Activated gamma-delta T cell treated with anti-CD3 and anti-CD28 coated beads, Interleukin-2, amount 50 U/mL, for 16 hours (primary cell): ENCODE measurements around the gene CCDC78.

Experiments used
- DNase-seq: peaks from one replicate; pipeline ENCODE4 v3.0.0-alpha.2; 2020; ENCODE audit warnings: low read depth

CCDC78 gene

DNA sequence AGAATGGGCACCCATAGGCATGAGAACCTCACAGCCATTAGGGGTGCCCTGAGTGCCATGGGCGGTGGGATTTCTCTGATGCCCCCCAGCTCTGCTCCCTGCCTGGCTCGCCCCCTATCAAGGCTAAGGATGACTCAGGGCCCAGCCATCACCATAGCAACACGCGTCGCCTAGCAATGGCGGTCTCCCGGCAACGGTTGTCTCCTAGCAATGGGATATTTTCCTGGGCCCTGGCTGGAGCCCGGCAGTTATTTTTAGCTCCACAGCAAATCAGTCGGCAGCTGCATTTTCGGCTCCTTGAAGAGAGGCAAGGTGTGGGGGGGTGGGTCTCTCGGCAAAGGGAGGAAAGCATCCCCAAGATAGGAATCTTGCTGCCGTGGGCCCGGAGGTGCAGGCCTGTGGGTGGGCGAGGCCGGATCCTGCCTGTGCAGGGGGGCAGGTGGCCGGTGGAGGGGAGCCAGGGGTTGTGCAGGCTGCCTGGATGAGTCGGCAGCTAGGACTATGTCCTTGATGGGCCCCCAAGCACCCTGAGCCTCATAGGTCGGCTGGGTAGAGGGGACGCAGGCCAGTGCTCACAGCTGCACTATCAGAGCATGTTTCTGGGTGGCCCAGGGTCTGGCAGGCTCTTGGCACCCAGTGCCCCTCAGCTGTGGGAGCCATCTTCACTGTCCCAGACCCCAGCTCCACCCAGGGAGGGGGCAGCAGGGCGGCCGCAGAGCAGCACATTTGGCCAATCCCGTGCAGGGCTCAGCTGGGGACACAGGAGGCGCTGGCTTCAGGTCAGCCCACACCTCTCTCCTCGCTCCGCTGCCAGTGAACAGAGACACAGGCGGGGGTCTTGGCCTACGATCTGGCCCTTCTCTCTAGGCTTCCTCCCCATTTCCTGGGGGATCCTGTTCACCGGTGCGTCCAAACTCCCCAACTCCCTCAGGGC is 16.4 kb downstream of the CCDC78 start:
- DNase-seq: no peak

DNA sequence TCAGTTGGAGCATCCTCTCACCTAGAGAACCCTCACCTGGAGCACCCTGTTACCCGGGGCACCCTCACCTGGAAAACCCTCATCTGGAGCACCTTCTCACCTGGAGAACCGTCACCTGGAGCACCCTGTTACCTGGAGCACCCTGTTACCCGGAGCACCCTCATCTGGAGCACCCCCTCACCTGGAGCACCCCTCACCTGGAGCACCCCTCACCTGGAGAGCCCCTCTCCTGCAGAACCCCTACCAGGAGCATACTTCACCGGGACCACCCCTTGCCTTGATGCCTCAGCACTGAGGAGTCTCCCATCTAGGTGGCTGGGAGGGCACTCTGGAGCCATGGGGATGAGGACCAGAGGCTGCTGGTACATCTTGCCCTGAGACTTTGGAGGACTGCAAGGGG is 17.3 kb downstream of the CCDC78 start:
- no peak for DNase-seq

DNA sequence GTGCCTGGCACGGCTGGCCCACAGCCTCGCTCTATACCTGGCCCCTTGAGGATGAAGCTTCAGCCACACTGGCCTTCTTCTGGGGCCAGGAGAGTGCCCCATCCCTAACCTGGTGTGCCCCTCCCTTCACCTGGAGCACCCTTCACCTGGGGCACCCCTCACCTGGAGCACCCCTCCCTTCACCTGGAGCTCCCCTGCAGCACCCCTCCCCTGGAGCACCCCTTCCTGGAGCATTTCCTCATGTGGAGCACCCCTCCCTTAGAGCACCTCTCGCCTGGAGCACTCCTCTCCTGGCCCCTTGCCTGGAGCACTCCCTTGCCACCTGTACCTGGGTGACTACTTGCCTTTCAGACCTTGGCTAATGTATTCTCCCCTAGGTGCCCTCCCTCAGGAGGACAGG is 18.2 kb downstream of the CCDC78 start:
- no peak for DNase-seq

DNA sequence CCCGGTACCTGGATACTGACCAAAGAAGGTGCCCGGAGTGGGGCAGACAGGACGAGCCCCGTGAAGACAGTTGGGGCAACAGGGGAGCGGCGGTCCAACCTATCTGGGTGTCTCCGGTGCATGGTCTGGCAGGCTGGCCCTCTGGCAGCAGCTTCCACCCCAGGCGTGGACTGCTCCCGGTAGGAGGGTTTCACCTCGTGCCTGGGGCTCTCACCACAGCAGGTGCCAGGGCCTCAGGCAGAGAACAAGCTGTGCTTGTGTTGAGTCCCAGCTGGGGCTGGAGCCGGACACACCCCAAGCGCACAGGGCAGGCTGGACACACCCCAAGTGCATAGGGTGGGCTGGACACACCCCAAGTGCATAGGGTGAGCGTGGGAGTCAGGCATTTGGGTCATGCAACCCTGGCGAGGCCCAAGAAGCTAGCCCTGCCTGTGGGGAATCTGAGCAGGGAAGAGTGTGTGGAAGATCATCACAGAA is 19.1 kb downstream of the CCDC78 start:
- no peak for DNase-seq

DNA sequence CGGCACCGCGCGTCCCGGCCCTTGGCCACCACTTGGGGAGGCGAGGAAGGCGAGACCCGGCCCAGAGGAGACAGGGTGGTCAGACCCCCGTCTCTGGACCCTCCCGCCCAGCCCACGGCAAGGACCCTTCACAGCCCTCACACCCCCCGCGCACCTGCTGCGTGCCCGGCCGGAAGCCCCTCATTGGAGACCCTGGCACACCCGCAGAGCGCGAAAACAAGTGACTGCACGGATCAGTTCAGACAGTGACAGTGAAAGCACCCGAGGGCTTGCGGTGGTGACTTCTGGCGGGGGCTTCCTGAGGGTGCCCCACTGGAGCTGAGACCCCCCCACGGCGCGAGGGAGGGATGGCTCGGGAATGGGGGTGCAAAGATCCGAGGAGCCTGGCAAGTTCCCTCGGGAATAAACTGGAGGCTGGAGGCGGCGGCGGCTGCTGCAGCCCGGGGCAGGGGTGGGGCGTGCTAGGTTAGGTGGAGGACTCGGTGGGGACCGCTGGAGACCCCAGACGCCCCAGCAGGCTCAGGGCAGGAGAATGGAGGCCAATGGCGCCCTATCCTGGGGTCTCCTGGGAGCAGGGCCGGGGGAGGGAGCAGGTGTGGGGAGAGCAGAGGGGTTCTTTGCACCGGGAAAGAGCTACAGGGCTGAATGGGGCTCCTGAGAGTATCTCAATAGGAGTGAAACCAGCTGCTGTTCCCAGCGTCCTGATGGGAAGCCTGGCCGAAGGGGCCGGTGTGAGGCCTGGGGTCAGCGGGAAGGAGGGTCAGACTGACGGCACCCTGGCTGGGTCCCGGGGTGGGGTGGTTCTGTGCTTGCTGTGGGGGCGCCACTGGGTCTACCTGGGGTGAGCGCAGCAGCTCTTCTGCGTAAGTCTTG is 19.8 kb downstream of the CCDC78 start:
- no peak for DNase-seq

DNA sequence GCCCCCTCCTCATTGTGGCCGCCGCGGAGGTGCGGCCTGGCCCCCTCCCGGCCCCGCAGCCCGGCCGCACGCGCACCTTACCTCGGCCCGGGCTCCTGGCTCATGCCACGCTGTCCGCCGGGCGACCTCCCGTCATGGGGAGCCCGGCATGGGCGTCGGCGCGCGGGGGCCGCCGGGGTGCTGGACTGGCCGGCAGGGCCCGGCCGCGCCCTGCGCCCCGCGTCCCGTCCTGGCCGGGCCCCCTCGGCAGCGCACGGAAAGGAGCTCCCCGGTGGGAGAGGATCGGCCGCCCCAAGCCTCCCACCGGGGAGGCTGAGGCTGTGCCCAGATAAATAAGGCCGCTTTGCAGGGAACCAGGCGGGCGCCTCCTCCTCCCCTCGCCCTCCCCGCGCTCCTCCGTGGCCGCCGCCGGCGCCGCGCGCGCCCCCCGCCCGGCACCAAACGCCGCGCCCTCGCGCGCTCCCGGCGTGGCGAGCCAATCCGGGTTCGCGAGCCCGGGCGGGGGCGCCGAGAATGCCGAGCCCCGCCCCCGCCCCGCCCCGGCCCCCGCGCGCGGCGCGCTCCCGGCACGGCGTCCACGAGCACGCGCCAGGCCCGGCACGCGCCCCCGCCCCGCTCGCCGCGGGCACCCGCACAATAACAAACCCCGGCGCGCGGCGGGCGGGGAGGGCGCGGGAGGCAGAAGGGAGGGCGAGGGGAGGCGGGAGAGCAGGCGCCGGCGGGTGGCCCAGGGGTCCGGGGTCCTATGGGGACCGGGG is 20.6 kb downstream of the CCDC78 start, which contains the start of gene FBXL16:
Gene FBXL16 (minus strand): TSS at position 371 of the 758 bp plus-strand sequence. CDS start 8,396 bp downstream, outside the sequence.
- DNase-seq: no peak

DNA sequence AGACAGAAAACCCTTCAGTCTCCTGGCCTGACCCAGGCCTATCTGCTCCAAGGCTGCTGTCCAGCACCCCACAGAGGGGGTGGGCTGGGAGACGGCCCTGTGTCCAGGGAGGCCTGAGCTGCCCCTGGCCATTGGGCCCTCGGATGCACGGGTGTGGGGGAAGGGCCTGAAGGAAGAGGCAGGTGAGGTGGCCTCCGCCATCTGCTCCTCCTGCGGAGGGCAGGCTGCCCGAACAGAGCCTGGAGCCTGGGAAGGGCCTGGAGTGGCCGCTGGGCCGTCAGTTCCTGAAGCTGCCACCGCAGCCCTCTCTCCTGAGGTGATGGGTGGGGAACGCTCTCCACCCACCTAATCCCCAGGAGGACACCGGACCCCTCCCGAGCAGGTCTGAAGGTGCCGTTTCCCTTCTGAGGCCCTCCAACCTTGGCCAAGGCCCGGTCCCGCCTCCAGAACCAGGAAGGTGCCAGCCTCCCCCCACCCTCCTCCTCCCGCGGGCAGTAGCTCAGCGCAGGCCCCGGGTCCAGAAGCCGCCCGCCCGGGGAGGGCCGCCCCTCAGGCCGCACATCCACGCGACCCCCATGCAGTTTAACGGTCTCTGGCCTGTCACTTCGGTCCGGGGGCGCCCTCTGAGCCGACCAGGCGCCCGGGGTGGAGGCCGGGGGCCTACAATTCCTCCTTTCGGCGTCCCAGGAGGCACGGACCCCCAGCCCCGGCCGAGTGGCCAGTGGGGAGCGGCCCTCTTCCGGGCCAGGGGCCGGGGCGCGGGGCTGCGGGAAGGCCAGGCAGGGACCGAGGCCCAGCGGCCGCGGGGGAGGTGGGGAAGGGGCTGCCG is 21.5 kb downstream of the CCDC78 start:
- no peak for DNase-seq

DNA sequence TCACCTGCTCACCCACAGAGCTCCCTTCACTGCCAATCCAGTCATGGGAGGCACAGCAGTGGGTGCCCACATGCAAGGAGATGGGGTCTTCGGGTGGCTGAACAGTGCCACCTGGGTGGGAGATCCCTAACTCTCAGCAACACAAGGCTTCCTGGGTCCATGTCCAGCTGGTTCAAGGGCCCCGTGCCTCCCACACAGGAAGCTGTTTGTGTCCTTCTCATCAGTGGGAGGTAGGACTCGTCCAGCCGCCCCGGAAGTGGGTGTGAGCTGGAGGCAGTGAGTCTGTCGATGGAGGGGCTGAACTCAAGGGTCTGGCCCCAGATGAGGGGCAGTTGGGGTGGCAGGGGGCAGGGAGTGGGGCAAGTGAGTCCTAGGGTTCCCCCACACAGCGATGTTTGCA is 22.2 kb downstream of the CCDC78 start:
- DNase-seq: no peak

DNA sequence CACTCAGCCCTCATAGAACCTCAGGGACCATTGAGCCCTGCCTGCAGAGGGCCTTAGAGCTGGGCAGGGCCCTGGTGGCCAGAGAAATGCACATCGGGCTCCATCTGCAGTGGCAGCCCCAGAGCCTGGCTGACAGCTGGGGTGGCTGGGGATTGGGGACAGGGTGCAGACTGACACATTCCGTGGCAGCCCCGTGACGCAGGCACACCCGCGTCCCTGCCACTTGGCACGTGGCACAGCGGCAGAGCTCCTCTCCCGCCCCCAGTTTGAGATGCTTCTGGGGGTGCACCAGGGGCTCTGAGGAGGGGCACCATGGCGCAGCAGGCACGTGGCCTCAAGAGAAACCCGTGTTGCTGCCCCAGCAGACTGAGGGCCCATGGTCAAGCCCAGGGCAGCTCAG is 22.8 kb downstream of the CCDC78 start:
- no peak for DNase-seq

DNA sequence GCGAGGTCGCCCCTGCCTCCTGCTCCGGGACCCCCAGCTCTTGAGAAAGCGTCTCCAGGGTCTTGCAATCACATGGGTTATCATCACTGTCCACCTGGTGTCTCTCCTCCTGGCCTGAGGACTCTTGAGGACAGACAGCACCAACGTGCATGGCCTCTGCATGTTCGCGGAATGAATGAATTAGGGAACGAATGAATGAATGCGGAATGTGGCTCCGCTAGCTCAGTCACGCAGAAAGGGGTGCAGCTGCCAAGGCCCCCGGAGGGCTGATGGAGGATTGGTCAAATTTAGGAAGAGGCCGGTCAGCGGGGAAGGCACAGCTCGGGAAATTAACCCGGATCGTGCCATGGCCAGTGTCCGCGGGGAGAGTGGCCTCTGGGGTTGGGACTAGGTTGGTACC is 23.9 kb downstream of the CCDC78 start:
- DNase-seq: no peak

DNA sequence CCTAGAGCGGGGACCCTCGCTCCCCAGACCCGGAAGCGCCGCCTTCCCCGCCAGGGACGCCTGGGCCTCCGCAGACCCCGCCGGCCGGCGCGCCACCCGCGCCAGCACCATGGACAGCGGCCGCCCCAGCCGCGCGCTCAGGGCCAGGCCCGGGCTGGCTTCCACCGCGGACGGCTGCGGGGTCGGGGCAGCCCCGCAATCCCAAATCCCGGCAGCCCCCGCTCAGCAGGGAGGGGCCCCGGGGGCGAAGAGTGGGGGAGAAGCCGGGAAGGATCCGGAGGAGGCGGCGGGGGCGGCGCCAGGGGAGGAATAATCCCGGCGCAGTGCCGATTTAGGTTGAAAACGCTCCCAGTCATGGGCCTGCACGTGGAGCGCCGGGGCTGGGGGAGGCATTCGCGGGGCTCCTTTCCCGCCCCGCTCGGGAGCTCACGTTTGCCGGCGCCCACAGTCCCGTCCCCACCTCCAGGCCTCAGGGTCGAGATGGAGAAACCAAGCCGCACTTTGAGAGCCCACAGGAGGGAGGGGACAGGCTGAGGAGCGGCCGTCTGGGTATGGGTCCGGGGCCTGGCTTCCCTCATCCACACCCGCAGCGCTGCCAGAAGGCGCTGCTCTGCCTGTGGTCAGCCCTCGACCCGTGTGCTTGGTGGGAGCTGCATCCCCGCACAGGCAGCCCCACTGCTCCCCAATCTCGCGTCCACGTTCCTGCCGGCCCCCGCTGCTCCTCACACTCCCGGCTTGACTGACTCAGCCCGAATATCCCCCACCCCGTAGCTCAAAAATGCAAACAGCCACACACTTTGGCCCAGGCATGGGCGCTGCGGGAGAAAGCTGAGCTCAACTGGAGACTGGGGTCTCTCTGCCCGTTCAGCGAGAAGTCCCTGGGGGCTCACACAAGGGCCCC is 25.3 kb downstream of the CCDC78 start:
- DNase-seq: no peak

DNA sequence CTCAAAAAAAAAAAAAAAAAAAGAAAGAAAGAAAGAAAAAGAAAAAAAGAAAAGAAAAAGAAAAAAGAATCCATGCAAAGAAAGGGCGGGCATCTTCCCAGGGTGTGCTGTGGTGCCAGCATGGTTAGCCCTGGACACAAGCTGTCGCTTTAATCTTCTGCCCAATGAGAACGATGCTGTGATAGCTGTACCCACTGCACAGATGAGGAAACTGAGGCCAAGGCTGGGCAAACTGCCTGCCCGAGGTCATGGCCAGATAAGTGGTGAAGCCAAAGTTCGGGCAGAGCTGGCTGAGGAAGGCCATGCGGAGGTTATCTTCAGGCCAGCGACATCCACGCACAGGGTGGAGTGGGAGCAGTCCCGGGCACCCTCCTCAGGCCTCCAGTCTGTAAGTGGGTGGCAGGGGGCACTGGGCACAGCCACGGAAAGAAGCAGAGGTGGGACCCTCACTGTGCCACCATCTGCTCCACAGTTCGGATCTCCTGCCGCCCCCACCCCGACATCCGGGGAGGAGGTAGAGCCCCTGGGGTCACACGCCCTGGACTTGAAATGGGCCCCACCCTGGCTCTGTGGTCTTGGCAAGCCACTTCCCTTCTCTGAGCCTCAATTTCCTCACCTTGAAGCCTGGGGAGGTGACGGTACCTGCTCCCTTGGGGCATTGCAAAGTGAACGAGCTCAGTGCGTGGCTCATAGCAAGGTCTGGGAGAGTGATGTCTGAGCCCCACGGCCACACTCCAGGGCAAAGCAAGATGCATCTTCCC is 27.2 kb downstream of the CCDC78 start:
- no peak for DNase-seq

DNA sequence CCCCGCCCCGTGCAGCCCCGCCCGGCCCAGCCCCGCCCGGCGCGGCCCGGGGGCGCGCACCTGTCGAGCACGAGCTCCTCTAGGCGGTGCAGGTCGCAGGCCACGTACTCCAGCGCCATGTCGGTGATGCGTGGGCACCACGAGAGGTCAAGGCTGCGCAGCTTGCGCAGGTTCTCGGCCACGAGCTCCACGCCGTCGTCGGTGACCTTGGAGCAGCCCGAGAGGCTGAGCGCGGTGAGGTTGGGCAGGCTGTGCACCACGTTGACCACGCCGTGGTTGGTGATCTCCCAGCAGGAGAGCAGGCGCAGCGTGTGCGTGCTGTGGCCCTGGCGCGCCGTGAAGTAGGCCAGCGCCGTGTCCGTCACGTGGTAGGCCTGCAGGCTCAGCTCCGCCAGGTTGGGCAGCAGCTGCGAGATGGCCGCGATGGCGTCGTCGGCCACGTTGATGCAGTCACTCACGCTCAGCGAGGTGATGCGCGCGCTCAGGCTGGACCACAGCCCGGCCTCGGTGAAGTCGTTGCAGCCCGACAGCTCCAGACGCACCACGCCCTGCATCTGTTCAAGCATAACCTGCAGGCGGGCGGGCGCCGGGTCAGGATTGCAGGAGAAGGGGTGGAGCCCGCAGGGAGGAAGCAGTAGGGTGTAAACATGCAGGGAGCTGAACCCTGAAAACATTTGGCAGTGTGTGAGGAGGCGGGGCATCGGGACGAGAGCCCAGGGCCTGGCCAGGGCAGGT is 30.7 kb downstream of the CCDC78 start:
- DNase-seq: no peak

DNA sequence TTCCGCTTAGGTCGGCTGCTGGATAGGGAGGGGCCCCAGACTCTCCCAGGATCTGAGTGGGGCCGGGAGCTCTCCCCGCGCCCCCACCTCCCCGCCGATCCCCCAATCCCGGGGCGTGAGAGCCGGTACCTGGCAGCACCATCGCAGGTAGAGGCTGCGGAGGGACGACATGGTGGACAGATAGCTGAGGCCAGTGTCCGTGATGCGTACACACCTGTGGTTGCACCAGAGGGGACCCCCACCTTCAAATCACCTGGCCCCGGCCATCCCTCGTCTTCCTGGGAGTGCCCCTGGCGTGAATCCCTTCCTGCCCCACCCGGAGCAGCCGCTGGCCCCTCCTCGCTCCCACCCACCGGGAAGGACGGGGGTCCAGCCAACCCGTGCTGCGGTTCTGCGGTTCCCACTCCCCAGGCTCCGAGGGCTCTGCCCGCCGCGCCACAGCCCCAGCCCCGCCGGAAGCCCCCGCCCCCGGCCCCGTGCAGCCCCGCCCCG is 31.3 kb downstream of the CCDC78 start:
- no peak for DNase-seq

DNA sequence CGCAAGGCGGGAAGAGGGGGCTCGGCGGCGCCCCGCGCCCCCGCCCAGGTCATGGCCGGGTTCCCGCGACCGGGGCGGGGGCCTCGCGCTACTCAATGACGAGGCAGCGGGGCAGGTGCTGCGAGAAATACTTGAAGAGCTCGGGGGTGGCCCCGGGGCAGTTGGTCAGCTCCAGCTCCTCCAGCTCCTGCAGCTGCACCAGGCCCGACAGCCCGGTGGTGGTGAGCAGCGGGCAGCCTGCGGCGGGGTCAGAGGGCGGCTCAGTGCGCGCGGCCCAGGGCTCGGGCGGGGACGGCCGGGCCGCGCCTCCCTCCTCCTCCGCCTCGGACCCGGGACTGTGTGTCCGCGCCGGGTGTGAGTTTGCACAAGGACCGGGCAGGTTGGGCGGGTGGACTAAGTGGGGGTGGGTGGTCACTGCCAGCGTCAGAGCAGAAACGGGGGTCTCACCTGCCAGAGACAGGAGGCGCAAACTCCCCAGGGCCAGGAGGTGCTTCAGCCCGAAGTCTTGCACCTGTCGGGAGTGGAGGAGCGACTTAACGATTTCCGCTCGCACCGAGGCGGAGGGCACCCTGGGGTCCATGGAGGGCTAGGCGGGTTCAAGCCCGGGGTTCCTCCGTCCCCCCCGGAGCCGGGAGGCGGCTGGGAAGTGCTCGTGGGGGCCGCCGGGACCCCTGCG is 31.9 kb downstream of the CCDC78 start:
- no peak for DNase-seq

DNA sequence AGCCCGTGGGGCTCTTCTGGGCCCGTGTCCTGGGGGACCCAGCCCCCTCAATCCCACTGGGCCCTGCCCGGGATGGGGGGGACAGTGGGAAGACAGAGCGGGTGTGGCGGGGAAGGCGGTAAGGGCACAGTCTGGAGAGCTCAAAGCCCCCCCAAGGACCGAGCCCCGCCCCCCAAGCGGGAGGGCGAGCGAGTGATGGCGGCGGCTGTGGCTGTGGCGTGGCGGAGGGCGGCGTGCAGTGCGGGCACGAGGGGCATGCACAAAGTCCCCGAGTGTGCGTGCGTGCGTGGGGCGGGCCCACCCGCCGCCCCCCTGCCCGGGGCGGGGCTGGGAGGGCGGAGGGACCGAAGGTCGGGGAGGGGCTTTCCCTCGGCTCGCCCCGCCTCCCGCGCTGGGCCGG is 32.5 kb downstream of the CCDC78 start:
- no peak for DNase-seq

DNA sequence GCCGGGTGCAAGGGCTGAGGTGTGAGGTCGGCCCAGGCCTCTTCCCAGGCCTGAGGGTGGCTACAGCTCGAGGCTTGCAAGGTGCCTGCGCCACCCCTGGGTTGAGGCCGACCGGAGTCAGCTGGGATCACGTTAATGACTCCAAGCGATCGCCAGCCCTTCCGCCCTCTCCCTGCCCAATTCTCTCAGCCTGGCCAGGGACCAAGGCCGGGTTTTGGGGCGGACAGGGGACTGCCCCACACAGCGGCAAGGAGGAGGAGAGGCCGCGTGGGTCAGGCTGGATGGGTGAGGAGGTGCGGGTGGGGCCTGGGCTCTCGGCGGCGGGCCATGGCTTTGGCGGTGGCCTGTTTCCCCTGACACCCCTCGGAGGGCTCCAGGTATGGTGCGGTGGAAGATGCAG is 32.9 kb downstream of the CCDC78 start:
- no peak for DNase-seq
